ENCODE data around the gene LRG1. TPM values are rescaled to one million over a fixed set of nuclear protein-coding genes. Genes with fewer than 3 reads are reported as not detected.
A peak's percentile ranks its signal among the peaks of the same experiment; 100 is the strongest.

Gene LRG1
- total and polyA plus RNA-seq, 9 donors: 0.33 to 7.6 (median 2.7) TPM

DNA sequence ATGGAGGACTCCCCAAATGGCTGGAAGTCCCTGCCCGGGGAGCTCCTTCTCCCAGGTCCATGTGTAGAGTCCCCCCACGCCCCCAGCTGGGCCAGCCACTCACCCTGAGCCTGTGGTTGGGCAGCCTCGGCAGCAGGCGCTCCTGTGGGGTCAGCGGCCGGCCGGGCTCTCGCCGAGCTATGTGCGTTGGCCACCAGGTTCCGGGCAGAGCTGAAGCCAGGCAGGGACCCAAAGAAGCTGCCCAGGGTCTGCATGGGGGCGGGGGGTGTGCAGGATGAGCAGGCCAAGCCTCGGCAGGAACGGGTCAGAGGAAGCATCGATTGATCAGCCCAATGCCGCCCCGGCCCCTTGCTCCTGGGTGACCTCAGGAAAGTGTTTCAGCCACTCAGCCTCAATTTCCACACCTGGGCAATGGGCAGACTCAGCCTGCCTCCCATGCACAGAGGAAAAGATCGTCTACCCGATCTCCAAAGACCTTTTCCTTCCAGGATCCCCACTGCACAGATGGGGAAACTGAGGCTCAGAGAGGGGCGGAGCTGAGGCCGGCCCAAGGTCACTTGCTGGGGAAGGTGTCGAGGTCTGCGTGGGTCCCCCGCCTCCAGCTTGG lies 22.3 kb downstream of the LRG1 start:
- Histone ChIP-seq H3K27ac (peak overlapping the region; percentile 29 to 79), H3K9me3 (no peaks in the 10 kb centered on the region), H3K27me3 (no peaks in the 10 kb centered on the region), H3K4me1 (ENCODE audit: insufficient read depth) (peaks cover 21% of the 10 kb centered on the region), H3K4me3 (peak overlapping the region; percentile 31), H3K36me3 (no peaks in the 10 kb centered on the region)
- WGBS, 3 donors: 45 to 68% (median 57%) methylated on average over 24 of the region's 24 CpGs
- TF ChIP-seq EP300 (IDR thresholded peaks at IDR 0.05): no peak
- no peak for TF ChIP-seq POLR2A (IDR thresholded peaks at IDR 0.05)
- DNase-seq: peak in 1 of 5 donors; percentile 70
- intact Hi-C loops (cut with DNase I): no loop called here

DNA sequence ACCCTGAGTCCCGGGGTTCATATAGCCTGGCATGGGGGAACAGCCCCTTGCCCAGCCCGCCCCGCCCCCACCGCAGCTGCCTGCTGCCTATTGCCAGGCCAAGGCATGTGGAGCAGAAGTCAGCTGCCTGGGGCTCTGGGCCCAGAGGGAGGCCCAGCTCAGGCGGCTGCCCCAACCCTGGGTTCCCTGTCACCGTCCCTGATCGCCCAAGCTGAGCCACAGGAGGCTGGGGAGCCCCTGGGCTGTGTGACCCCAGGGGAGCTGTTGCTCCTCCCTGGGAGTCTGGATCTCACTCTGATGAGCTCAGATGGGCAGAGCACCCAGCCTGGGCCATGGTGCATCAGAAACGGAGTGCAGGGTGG lies 22.9 kb downstream of the LRG1 start:
- intact Hi-C loops (cut with DNase I): no loop called here
- H3K9me3 ChIP-seq: no peaks in the 10 kb centered on the region
- no peaks in the 10 kb centered on the region for H3K36me3 ChIP-seq
- TF ChIP-seq EP300 (IDR thresholded peaks at IDR 0.05) (no peak), POLR2A (IDR thresholded peaks at IDR 0.05) (no peak), CTCF (IDR thresholded peaks at IDR 0.05) (no peak)
- H3K27me3 ChIP-seq: no peaks in the 10 kb centered on the region
- peak overlapping the region; percentile 31 for H3K4me3 ChIP-seq
- 46 to 60% (median 51%) methylated on average over 7 to 8 of the region's 8 CpGs for WGBS, 3 donors
- DNase-seq: no peak
- peaks cover 21% of the 10 kb centered on the region for H3K4me1 ChIP-seq (ENCODE audit: insufficient read depth)
- peak overlapping the region; percentile 29 to 79 for H3K27ac ChIP-seq

- intact Hi-C loops (cut with DNase I): no loop called here
- Histone ChIP-seq H3K9me3 (no peaks in the 10 kb centered on the region), H3K27me3 (no peaks in the 10 kb centered on the region), H3K36me3 (no peaks in the 10 kb centered on the region), H3K4me1 (ENCODE audit: insufficient read depth) (peaks cover 21% of the 10 kb centered on the region), H3K27ac (peak overlapping the region in 1 of 2 donors; percentile 79), H3K4me3 (no peak overlapping the region)
- DNase-seq: peak in 1 of 5 donors; percentile 29
- no peak for TF ChIP-seq CTCF (IDR thresholded peaks at IDR 0.05)
- TF ChIP-seq POLR2A (IDR thresholded peaks at IDR 0.05): no peak
- no peak for TF ChIP-seq EP300 (IDR thresholded peaks at IDR 0.05)
- WGBS, 3 donors: 69 to 76% (median 69%) methylated on average over 14 of the region's 14 CpGs
Observed at GRCh38 chr19:4516199-4516938, 23.5 kb downstream of the LRG1 start.

- H3K27ac ChIP-seq: no peak overlapping the region
- TF ChIP-seq EP300 (IDR thresholded peaks at IDR 0.05) (no peak), POLR2A (IDR thresholded peaks at IDR 0.05) (no peak), CTCF (IDR thresholded peaks at IDR 0.05) (no peak)
- no peaks in the 10 kb centered on the region for H3K36me3 ChIP-seq
- peaks cover 21% of the 10 kb centered on the region for H3K4me1 ChIP-seq (ENCODE audit: insufficient read depth)
- no peaks in the 10 kb centered on the region for H3K9me3 ChIP-seq
- DNase-seq: no peak
- intact Hi-C loops (cut with DNase I): no loop called here
- no peaks in the 10 kb centered on the region for H3K27me3 ChIP-seq
- H3K4me3 ChIP-seq: no peak overlapping the region
- 79 to 93% (median 84%) methylated on average over 5 of the region's 5 CpGs for WGBS, 3 donors
Observed at GRCh38 chr19:4515732-4516131, 24.1 kb downstream of the LRG1 start.

GRCh38 chr19:4513248-4513647 lies 26.6 kb downstream of the LRG1 start:
- Histone ChIP-seq H3K27ac (no peak overlapping the region), H3K27me3 (no peaks in the 10 kb centered on the region), H3K9me3 (no peaks in the 10 kb centered on the region), H3K36me3 (no peaks in the 10 kb centered on the region), H3K4me3 (no peak overlapping the region), H3K4me1 (ENCODE audit: insufficient read depth) (peaks cover 10% of the 10 kb centered on the region)
- intact Hi-C loops (cut with DNase I): no loop called here
- DNase-seq: peak in 2 of 5 donors; percentile 27 to 38
- WGBS, 3 donors: 81 to 87% (median 83%) methylated on average over 14 to 17 of the region's 17 CpGs
- no peak for TF ChIP-seq POLR2A (IDR thresholded peaks at IDR 0.05)
- TF ChIP-seq CTCF (IDR thresholded peaks at IDR 0.05): no peak
- no peak for TF ChIP-seq EP300 (IDR thresholded peaks at IDR 0.05)

Data from ovary (tissue), 9 donors.